ENCODE results near the gene PPL. TPM values are rescaled to one million over a fixed set of nuclear protein-coding genes. Genes with fewer than 3 reads are reported as not detected.

PPL gene
- total RNA-seq, 1 experiment from 2014 or later: 28.5 TPM

DNA sequence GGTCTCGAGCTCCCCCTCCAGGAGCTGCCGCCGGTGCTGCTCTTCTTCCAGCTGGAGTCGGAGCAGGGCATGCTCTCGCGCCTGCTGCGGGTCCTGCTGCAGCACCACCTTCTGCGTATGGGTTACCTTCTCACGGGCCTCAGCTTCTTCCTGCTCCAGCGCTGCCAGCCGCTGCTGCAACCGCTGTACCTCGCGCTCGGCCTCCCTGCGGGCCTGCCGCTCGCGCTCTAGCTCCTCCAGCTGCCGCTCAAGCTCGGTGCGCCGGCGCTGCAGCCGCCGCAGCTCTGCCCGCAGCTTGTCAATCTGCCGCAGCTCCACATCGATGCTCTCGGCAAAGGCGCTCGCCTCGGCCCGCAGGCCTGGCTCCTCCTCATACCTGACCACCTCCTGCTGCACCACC is 52.7 kb downstream of the PPL start:
- ChIA-PET POLR2A (no interaction called here), CTCF (interaction anchor here (1.0 to 2.7 kb wide), 3 partner anchors 52 to 78 kb away, joined by 3 to 12 read pairs (median 4); no protein-coding TSS in a partner anchor)
- Mint-ChIP-seq H3K4me1 (no peaks in the 10 kb centered on the region), H3K27ac (peak overlapping the region; percentile 19; the same call in 1 of the 2 replicates), H3K27me3 (ENCODE audit: low read depth) (no peaks in the 10 kb centered on the region), H3K36me3 (peaks cover 80% of the 10 kb centered on the region), H3K4me3 (no peak overlapping the region), H3K9me3 (no peaks in the 10 kb centered on the region)
- DNase-seq (ENCODE audit: low spot score) (no peak), ATAC-seq (no peak)
- TF ChIP-seq GRHL2 (CRISPR knock-in tag; IDR thresholded peaks at IDR 0.05; ENCODE audit: insufficient replicate concordance, severe bottlenecking): no peak
- no peak for TF ChIP-seq NR3C1 (CRISPR knock-in tag; conservative IDR thresholded peaks at IDR 0.05; ENCODE audit: low read depth)
- no peak for TF ChIP-seq HMGA2 (CRISPR knock-in tag; IDR thresholded peaks at IDR 0.05)
- TF ChIP-seq ZNF512 (CRISPR knock-in tag; IDR thresholded peaks at IDR 0.05; ENCODE audit: borderline replicate concordance): no peak
- TF ChIP-seq, protein P1, sequence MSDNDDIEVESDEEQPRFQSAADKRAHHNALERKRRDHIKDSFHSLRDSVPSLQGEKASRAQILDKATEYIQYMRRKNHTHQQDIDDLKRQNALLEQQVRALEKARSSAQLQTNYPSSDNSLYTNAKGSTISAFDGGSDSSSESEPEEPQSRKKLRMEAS (CRISPR knock-in tag; IDR thresholded peaks at IDR 0.05): no peak
- TF ChIP-seq, protein P2, sequence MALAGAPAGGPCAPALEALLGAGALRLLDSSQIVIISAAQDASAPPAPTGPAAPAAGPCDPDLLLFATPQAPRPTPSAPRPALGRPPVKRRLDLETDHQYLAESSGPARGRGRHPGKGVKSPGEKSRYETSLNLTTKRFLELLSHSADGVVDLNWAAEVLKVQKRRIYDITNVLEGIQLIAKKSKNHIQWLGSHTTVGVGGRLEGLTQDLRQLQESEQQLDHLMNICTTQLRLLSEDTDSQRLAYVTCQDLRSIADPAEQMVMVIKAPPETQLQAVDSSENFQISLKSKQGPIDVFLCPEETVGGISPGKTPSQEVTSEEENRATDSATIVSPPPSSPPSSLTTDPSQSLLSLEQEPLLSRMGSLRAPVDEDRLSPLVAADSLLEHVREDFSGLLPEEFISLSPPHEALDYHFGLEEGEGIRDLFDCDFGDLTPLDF (CRISPR knock-in tag; IDR thresholded peaks at IDR 0.05): no peak
- TF ChIP-seq ZNF423 (CRISPR knock-in tag; IDR thresholded peaks at IDR 0.05): no peak
- no peak for TF ChIP-seq ZNF671 (CRISPR knock-in tag; IDR thresholded peaks at IDR 0.05)
- TF ChIP-seq ZBTB43 (CRISPR knock-in tag; IDR thresholded peaks at IDR 0.05): no peak
- TF ChIP-seq JAZF1 (CRISPR knock-in tag; IDR thresholded peaks at IDR 0.05): no peak

DNA sequence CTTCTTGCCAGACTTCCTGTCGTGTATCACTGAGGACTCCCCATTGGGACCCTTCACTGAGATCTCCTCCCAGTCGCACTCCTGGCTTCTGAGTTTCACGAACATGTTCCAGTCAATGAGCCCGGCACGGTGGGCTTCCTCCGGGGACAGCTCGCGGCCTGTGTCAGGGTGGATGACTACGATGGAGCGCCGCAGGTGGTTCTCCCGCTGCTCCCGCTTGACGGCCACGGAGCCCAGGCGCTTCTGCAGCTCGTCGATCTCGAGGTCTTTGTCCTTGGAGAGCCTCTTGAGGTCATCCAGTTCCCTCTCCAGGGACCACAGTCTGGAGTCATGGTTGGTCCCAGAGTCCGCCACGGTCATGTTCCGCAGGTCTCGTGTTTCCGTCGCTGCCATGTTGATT is 53.4 kb downstream of the PPL start:
- H3K27ac Mint-ChIP-seq: no peak overlapping the region
- no peaks in the 10 kb centered on the region for H3K9me3 Mint-ChIP-seq
- DNase-seq (ENCODE audit: low spot score) (no peak), ATAC-seq (no peak)
- TF ChIP-seq GRHL2 (CRISPR knock-in tag; IDR thresholded peaks at IDR 0.05; ENCODE audit: insufficient replicate concordance, severe bottlenecking) (no peak), ATF1 (CRISPR knock-in tag; IDR thresholded peaks at IDR 0.05) (no peak), IRF1 (CRISPR knock-in tag; IDR thresholded peaks at IDR 0.05) (no peak), ZNF138 (CRISPR knock-in tag; conservative IDR thresholded peaks at IDR 0.05) (no peak), FOXK1 (CRISPR knock-in tag; IDR thresholded peaks at IDR 0.05) (no peak), ZNF121 (CRISPR knock-in tag; IDR thresholded peaks at IDR 0.05) (no peak), CDX4 (CRISPR knock-in tag; IDR thresholded peaks at IDR 0.05; ENCODE audit: borderline replicate concordance) (no peak), ZNF317 (CRISPR knock-in tag; IDR thresholded peaks at IDR 0.05; ENCODE audit: borderline replicate concordance, low read depth) (no peak), ETV6 (CRISPR knock-in tag; IDR thresholded peaks at IDR 0.05) (no peak), JUN (CRISPR knock-in tag; IDR thresholded peaks at IDR 0.05) (no peak), MYBL2 (CRISPR knock-in tag; IDR thresholded peaks at IDR 0.05) (no peak)
- TF ChIP-seq, protein P3, sequence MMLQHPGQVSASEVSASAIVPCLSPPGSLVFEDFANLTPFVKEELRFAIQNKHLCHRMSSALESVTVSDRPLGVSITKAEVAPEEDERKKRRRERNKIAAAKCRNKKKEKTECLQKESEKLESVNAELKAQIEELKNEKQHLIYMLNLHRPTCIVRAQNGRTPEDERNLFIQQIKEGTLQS (CRISPR knock-in tag; conservative IDR thresholded peaks at IDR 0.05): no peak
- TF ChIP-seq, protein P4, sequence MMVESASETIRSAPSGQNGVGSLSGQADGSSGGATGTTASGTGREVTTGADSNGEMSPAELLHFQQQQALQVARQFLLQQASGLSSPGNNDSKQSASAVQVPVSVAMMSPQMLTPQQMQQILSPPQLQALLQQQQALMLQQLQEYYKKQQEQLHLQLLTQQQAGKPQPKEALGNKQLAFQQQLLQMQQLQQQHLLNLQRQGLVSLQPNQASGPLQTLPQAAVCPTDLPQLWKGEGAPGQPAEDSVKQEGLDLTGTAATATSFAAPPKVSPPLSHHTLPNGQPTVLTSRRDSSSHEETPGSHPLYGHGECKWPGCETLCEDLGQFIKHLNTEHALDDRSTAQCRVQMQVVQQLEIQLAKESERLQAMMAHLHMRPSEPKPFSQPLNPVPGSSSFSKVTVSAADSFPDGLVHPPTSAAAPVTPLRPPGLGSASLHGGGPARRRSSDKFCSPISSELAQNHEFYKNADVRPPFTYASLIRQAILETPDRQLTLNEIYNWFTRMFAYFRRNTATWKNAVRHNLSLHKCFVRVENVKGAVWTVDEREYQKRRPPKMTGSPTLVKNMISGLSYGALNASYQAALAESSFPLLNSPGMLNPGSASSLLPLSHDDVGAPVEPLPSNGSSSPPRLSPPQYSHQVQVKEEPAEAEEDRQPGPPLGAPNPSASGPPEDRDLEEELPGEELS (CRISPR knock-in tag; IDR thresholded peaks at IDR 0.05): no peak
- TF ChIP-seq, protein P5, sequence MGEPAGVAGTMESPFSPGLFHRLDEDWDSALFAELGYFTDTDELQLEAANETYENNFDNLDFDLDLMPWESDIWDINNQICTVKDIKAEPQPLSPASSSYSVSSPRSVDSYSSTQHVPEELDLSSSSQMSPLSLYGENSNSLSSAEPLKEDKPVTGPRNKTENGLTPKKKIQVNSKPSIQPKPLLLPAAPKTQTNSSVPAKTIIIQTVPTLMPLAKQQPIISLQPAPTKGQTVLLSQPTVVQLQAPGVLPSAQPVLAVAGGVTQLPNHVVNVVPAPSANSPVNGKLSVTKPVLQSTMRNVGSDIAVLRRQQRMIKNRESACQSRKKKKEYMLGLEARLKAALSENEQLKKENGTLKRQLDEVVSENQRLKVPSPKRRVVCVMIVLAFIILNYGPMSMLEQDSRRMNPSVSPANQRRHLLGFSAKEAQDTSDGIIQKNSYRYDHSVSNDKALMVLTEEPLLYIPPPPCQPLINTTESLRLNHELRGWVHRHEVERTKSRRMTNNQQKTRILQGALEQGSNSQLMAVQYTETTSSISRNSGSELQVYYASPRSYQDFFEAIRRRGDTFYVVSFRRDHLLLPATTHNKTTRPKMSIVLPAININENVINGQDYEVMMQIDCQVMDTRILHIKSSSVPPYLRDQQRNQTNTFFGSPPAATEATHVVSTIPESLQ (CRISPR knock-in tag; IDR thresholded peaks at IDR 0.05): no peak
- no peaks in the 10 kb centered on the region for H3K4me1 Mint-ChIP-seq
- H3K36me3 Mint-ChIP-seq: peaks cover 80% of the 10 kb centered on the region
- no peaks in the 10 kb centered on the region for H3K27me3 Mint-ChIP-seq (ENCODE audit: low read depth)
- ChIA-PET POLR2A (interaction anchor here (0.9 kb wide), 1 partner anchor 53 kb away, joined by 4 read pairs; the partner anchor contains the start of gene PPL), CTCF (interaction anchor here (1.0 to 2.7 kb wide), 3 partner anchors 53 to 77 kb away, joined by 3 to 12 read pairs (median 4); no protein-coding TSS in a partner anchor)
- no peak overlapping the region for H3K4me3 Mint-ChIP-seq
